Caco-2 (cell line): ENCODE results near the gene CNTNAP5. TPM values are rescaled to one million over a fixed set of nuclear protein-coding genes. Genes with fewer than 3 reads are reported as not detected.

ENCODE experiments used
- BruUV-seq: library from RNA; stranded (reverse); fragments of 400-500 nt; replicated peaks from 2 replicates; lab custom pipeline; 2021; lab: Mats Ljungman, UMichigan
- CTCF ChIA-PET: fragments of 300-600 bp; sonication (Branson Sonifier 250); formaldehyde crosslinking; loops from one replicate; lab custom pipeline; 2022; ENCODE audit warnings: antibody characterized with exemption; lab: Charles Lee
- POLR2A ChIA-PET: fragments of 300-600 bp; sonication (Branson Sonifier 250); formaldehyde crosslinking; loops from one replicate; lab custom pipeline; 2022; ENCODE audit warnings: antibody characterized with exemption; lab: Charles Lee
- DNase-seq, 2 experiments: peaks; one replicate each; pipeline versions ENCODE4 v3.0.0 to v3.0.0-alpha.2; 2020 to 2022
- H3K27me3 ChIP-seq: replicated peaks from 2 replicates; pipeline ENCODE4 v1.6.0; 2011; ENCODE audit warnings: low read length; ENCODE audit not compliant: control insufficient read depth, insufficient read depth
- H3K36me3 ChIP-seq: 2 replicates; pipeline ENCODE4 v1.5.1; 2011; ENCODE audit warnings: low read length; ENCODE audit not compliant: control insufficient read depth, insufficient read depth
- H3K4me1 ChIP-seq: fragments of 250-450 bp; sonication (Bioruptor Pico); 2 replicates; pipeline ENCODE4 v1.5.1; 2020; ENCODE audit warnings: mild to moderate bottlenecking
- H3K4me3 ChIP-seq: 2 replicates; pipeline ENCODE4 v1.5.1; 2011; ENCODE audit warnings: low read depth, mild to moderate bottlenecking, control low read depth, low read length
- H3K9me3 ChIP-seq: fragments of 250-450 bp; sonication (Bioruptor Pico); 2 replicates; pipeline ENCODE4 v1.5.1; 2020; ENCODE audit warnings: mild to moderate bottlenecking, moderate library complexity
- H3K27ac Mint-ChIP-seq: one replicate; pipeline ENCODE4 v1.8.0; 2022; ENCODE audit warnings: mixed read lengths; ENCODE audit not compliant: unreplicated experiment
- H3K27me3 Mint-ChIP-seq: one replicate; pipeline ENCODE4 v1.8.0; 2022; ENCODE audit warnings: mixed read lengths; ENCODE audit not compliant: insufficient read depth, unreplicated experiment
- H3K36me3 Mint-ChIP-seq: one replicate; pipeline ENCODE4 v1.8.0; 2022; ENCODE audit warnings: mild to moderate bottlenecking, mixed read lengths; ENCODE audit not compliant: insufficient read depth, unreplicated experiment
- H3K4me1 Mint-ChIP-seq: one replicate; pipeline ENCODE4 v1.8.0; 2022; ENCODE audit warnings: low read depth, mixed read lengths; ENCODE audit not compliant: unreplicated experiment
- H3K4me3 Mint-ChIP-seq: one replicate; pipeline ENCODE4 v1.8.0; 2022; ENCODE audit warnings: mild to moderate bottlenecking, moderate library complexity, mixed read lengths; ENCODE audit not compliant: unreplicated experiment
- H3K9me3 Mint-ChIP-seq: one replicate; pipeline ENCODE4 v1.8.0; 2022; ENCODE audit warnings: mixed read lengths; ENCODE audit not compliant: unreplicated experiment
- CTCF ChIP-seq, 2 experiments: fragments of 200-600 bp in 1 of 2; IDR thresholded peaks; 1 replicate in 1 of 2; 2 replicates in 1 of 2; pipeline versions ENCODE4 v1.5.1 to v1.8.0; 2011 to 2022; ENCODE audit warnings: antibody characterized with exemption in 1 of 2, control low read depth in 1 of 2, inconsistent platforms in 1 of 2, low read depth in 1 of 2, low read length in 1 of 2, mild to moderate bottlenecking in 1 of 2, moderate library complexity in 1 of 2; ENCODE audit not compliant: insufficient read depth in 1 of 2, severe bottlenecking in 1 of 2, unreplicated experiment in 1 of 2
- intact Hi-C: fragments of 100-400 bp; cut with micrococcal nuclease; formaldehyde crosslinking; loops from one replicate; pipeline ENCODE4 v1.10.0; 2022; ENCODE audit not compliant: unreplicated experiment
- total RNA-seq: library from RNA; stranded (reverse); gene quantifications from 2 replicates; pipeline ENCODE4 v1.2.3, GENCODE V29; 2022

CNTNAP5 gene
- total RNA-seq, 1 experiment from 2014 or later, result 0.14 TPM

- ChIA-PET POLR2A (no interaction called here), CTCF (interaction anchor here (0.6 kb wide), 1 partner anchor 31 kb away, joined by 3 read pairs; no protein-coding TSS in a partner anchor)
- no peaks in the 10 kb centered on the region for H3K36me3 Mint-ChIP-seq
- no peak overlapping the region for H3K4me3 ChIP-seq
- no peaks in the 10 kb centered on the region for H3K4me1 ChIP-seq
- H3K36me3 ChIP-seq, result no peaks in the 10 kb centered on the region
- H3K27me3 Mint-ChIP-seq, result peaks cover 6% of the 10 kb centered on the region
- DNase-seq, result no peak
- no peak overlapping the region for H3K27ac Mint-ChIP-seq
- H3K9me3 ChIP-seq, result no peaks in the 10 kb centered on the region
- intact Hi-C loops, result no loop called here
- H3K27me3 ChIP-seq, result no peaks in the 10 kb centered on the region
- H3K9me3 Mint-ChIP-seq, result no peaks in the 10 kb centered on the region
- H3K4me3 Mint-ChIP-seq, result no peak overlapping the region
- TF ChIP-seq CTCF (IDR thresholded peaks at IDR 0.05; ENCODE audit: insufficient read depth in 1 of 2, low read depth in 1 of 2, low read length in 1 of 2, severe bottlenecking in 1 of 2, unreplicated experiment in 1 of 2), result no peak
- no TSS peak for BruUV-seq
- H3K4me1 Mint-ChIP-seq, result no peaks in the 10 kb centered on the region
Measured at GRCh38 chr2:124658373-124658772, 633.3 kb downstream of the CNTNAP5 start.

GRCh38 chr2:124661558-124661957 lies 636.5 kb downstream of the CNTNAP5 start:
- ChIA-PET POLR2A (no interaction called here), CTCF (no interaction called here)
- Mint-ChIP-seq H3K4me3 (no peak overlapping the region), H3K9me3 (no peaks in the 10 kb centered on the region), H3K27ac (no peak overlapping the region), H3K27me3 (peaks cover 6% of the 10 kb centered on the region), H3K4me1 (no peaks in the 10 kb centered on the region), H3K36me3 (no peaks in the 10 kb centered on the region)
- intact Hi-C loops, result no loop called here
- TF ChIP-seq CTCF (IDR thresholded peaks at IDR 0.05; ENCODE audit: insufficient read depth in 1 of 2, low read depth in 1 of 2, low read length in 1 of 2, severe bottlenecking in 1 of 2, unreplicated experiment in 1 of 2), result no peak
- Histone ChIP-seq H3K27me3 (no peaks in the 10 kb centered on the region), H3K9me3 (no peaks in the 10 kb centered on the region), H3K4me3 (no peak overlapping the region), H3K4me1 (no peaks in the 10 kb centered on the region), H3K36me3 (no peaks in the 10 kb centered on the region)
- DNase-seq, result no peak
- no TSS peak for BruUV-seq

- Mint-ChIP-seq H3K4me3 (no peak overlapping the region), H3K36me3 (no peaks in the 10 kb centered on the region), H3K9me3 (no peaks in the 10 kb centered on the region), H3K4me1 (no peaks in the 10 kb centered on the region), H3K27ac (no peak overlapping the region), H3K27me3 (no peaks in the 10 kb centered on the region)
- intact Hi-C loops, result no loop called here
- Histone ChIP-seq H3K27me3 (no peaks in the 10 kb centered on the region), H3K9me3 (no peaks in the 10 kb centered on the region), H3K4me1 (no peaks in the 10 kb centered on the region), H3K4me3 (no peak overlapping the region), H3K36me3 (no peaks in the 10 kb centered on the region)
- DNase-seq, result no peak
- BruUV-seq, result no TSS peak
- no peak for TF ChIP-seq CTCF (IDR thresholded peaks at IDR 0.05; ENCODE audit: insufficient read depth in 1 of 2, low read depth in 1 of 2, low read length in 1 of 2, severe bottlenecking in 1 of 2, unreplicated experiment in 1 of 2)
- CTCF ChIA-PET, result no interaction called here
- POLR2A ChIA-PET, result no interaction called here
Measured at GRCh38 chr2:124662946-124663644, 638.0 kb downstream of the CNTNAP5 start.
